Naive thymus-derived CD4-positive, alpha-beta T cell (primary cell): ENCODE data around the gene ARHGAP4. TPM values are rescaled to one million over a fixed set of nuclear protein-coding genes. Genes with fewer than 3 reads are reported as not detected.

Experiments used
- ATAC-seq: fragments of 150-1000 bp; cut with Tn5 transposase; 2 replicates; pipeline ENCODE4 v1.10.0; 2021; ENCODE audit warnings: mild to moderate bottlenecking, moderate library complexity
- CTCF ChIA-PET: fragments of 350-600 bp; sonication (Branson Sonifier 250); formaldehyde crosslinking; loops from one replicate; lab custom pipeline; 2021; ENCODE audit warnings: antibody characterized with exemption; lab: Charles Lee
- POLR2A ChIA-PET: fragments of 350-600 bp; sonication (Branson Sonifier 250); formaldehyde crosslinking; loops from one replicate; lab custom pipeline; 2021; ENCODE audit warnings: antibody characterized with exemption, inconsistent platforms; lab: Charles Lee
- DNase-seq, 9 donors: peaks; one replicate each; pipeline versions ENCODE4 v3.0.0 to v3.0.0-alpha.2; 2020 to 2022; ENCODE audit warnings: mixed read lengths in 1 of 9
- H3K27ac ChIP-seq: one replicate; pipeline ENCODE4 v1.7.0; 2013; ENCODE audit warnings: mild to moderate bottlenecking, low read depth, low read length, moderate library complexity
- H3K27me3 ChIP-seq, 2 donors: one replicate each; pipeline ENCODE4 v1.7.0; 2013; ENCODE audit warnings: low read length in 2 of 2, mild to moderate bottlenecking in 2 of 2, moderate library complexity in 2 of 2; ENCODE audit not compliant: control insufficient read depth in 2 of 2, insufficient read depth in 2 of 2
- H3K36me3 ChIP-seq, 3 experiments: 1 replicate in 2 of 3; 2 replicates in 1 of 3; pipeline ENCODE4 v1.7.0; 2013; ENCODE audit warnings: low read length in 3 of 3, mild to moderate bottlenecking in 3 of 3, moderate library complexity in 1 of 3; ENCODE audit not compliant: insufficient read depth in 3 of 3, control insufficient read depth in 2 of 3
- H3K4me1 ChIP-seq, 2 donors: one replicate each; pipeline ENCODE4 v1.7.0; 2013; ENCODE audit warnings: low read length in 2 of 2, mild to moderate bottlenecking in 2 of 2, moderate library complexity in 1 of 2; ENCODE audit not compliant: control insufficient read depth in 2 of 2, insufficient read depth in 2 of 2
- H3K4me3 ChIP-seq: 2 replicates; pipeline ENCODE4 v1.7.0; 2013; ENCODE audit warnings: mild to moderate bottlenecking, low read length
- H3K9me3 ChIP-seq, 3 experiments: 1 replicate in 2 of 3; 2 replicates in 1 of 3; pipeline ENCODE4 v1.7.0; 2013; ENCODE audit warnings: low read length in 3 of 3; ENCODE audit not compliant: control insufficient read depth in 2 of 3
- H3K27ac Mint-ChIP-seq, 9 donors: one replicate each; pipeline ENCODE4 v1.8.0; 2020 to 2022; ENCODE audit warnings: mixed read lengths in 9 of 9, mild to moderate bottlenecking in 8 of 9, moderate library complexity in 5 of 9, inconsistent platforms in 2 of 9
- H3K27me3 Mint-ChIP-seq, 5 donors: one replicate each; pipeline ENCODE4 v1.8.0; 2021 to 2022; ENCODE audit warnings: mixed read lengths in 5 of 5, mild to moderate bottlenecking in 1 of 5
- H3K36me3 Mint-ChIP-seq, 5 donors: one replicate each; pipeline ENCODE4 v1.8.0; 2020 to 2022; ENCODE audit warnings: mixed read lengths in 5 of 5, mild to moderate bottlenecking in 3 of 5, inconsistent platforms in 1 of 5
- H3K4me1 Mint-ChIP-seq, 7 donors: one replicate each; pipeline ENCODE4 v1.8.0; 2020 to 2022; ENCODE audit warnings: mixed read lengths in 7 of 7, mild to moderate bottlenecking in 3 of 7, inconsistent platforms in 1 of 7
- H3K4me3 Mint-ChIP-seq, 10 donors: one replicate each; pipeline ENCODE4 v1.8.0; 2020 to 2022; ENCODE audit warnings: mild to moderate bottlenecking in 10 of 10, mixed read lengths in 10 of 10, moderate library complexity in 6 of 10, inconsistent platforms in 2 of 10
- H3K9me3 Mint-ChIP-seq, 11 donors: one replicate each; pipeline ENCODE4 v1.8.0; 2020 to 2022; ENCODE audit warnings: mixed read lengths in 11 of 11, mild to moderate bottlenecking in 4 of 11, inconsistent platforms in 1 of 11, moderate library complexity in 1 of 11
- intact Hi-C, 2 donors: fragments of 100-400 bp; cut with micrococcal nuclease; formaldehyde crosslinking; loops; one replicate each; pipeline ENCODE4 v1.15.1; 2023
- polyA plus RNA-seq, 2 donors: library from polyadenylated mRNA; unstranded; fragments of 300-500 nt; fragmentation: Illumina TruSeq; gene quantifications; one replicate each; pipeline ENCODE4 v1.2.3, GENCODE V29; 2021
- total RNA-seq, 6 experiments: library from RNA in 5 of 6; stranded (reverse) in 5 of 6; gene quantifications; 1 replicate in 5 of 6; 2 replicates in 1 of 6; pipeline ENCODE4 v1.2.3 and lab custom pipeline; 2021 to 2026

ARHGAP4 gene
- total and polyA plus RNA-seq, 7 experiments from 2014 or later, result 82.5 to 439 (median 341) TPM

- peaks cover 0 to 13% (median 0%) of the 10 kb centered on the region in 3 experiments for H3K36me3 ChIP-seq
- peaks cover 22% of the 10 kb centered on the region in 2 donors for H3K4me1 ChIP-seq
- CTCF ChIA-PET, result no interaction called here
- H3K27me3 Mint-ChIP-seq, result no peaks in the 10 kb centered on the region
- no peaks in the 10 kb centered on the region for H3K27me3 ChIP-seq
- intact Hi-C loops, result loop anchor here (1.0 to 5.0 kb wide), 8 partner anchors 9 to 1015 kb away; partner anchors contain the start of genes DKC1 (in 1 of the 2), MECP2 (in 1 of the 2) and RPL10 (in 1 of the 2)
- ATAC-seq (peak; percentile 72), DNase-seq (peak; percentile 76 to 95 (median 87))
- H3K4me3 Mint-ChIP-seq, result peak within 1 kb of the TSS; percentile 91 to 100 (median 100)
- peak within 1 kb of the TSS; percentile 97 for H3K4me3 ChIP-seq
- peak within 1 kb of the TSS; percentile 93 to 100 (median 100) for H3K27ac Mint-ChIP-seq
- H3K4me1 Mint-ChIP-seq, result peaks cover 17 to 44% (median 27%) of the 10 kb centered on the region in 7 donors
- POLR2A ChIA-PET, result interaction anchor here (0.9 to 8.5 kb wide), 7 partner anchors 9 to 178 kb away, joined by 4 to 127 read pairs (median 12); partner anchors contain the start of genes ARHGAP4, IDH3G and SSR4
- H3K9me3 ChIP-seq, result no peaks in the 10 kb centered on the region
- H3K9me3 Mint-ChIP-seq, result peaks cover 0 to 1% (median 0%) of the 10 kb centered on the region in 11 donors
- peak within 1 kb of the TSS; percentile 99 for H3K27ac ChIP-seq
- peaks cover 0 to 11% (median 0%) of the 10 kb centered on the region in 5 donors for H3K36me3 Mint-ChIP-seq
These were observed 46.5 kb upstream of the ARHGAP4 start, which contains the start of gene TMEM187 for GRCh38 chrX:153972368-153973126. TSS of gene TMEM187 (plus strand) at chrX:153972754. CDS start at chrX:153982063, 9,309 bp downstream.

- POLR2A ChIA-PET, result interaction anchor here (0.5 to 8.5 kb wide), 21 partner anchors 10 to 576 kb away, joined by 3 to 127 read pairs (median 5); partner anchors contain the start of genes ARHGAP4, CCNQ, IDH3G and IKBKG
- Histone ChIP-seq H3K9me3 (no peaks in the 10 kb centered on the region), H3K27ac (peak within 1 kb of the TSS; percentile 99), H3K27me3 (no peaks in the 10 kb centered on the region), H3K4me1 (peaks cover 28 to 29% of the 10 kb centered on the region in 2 donors), H3K4me3 (peak within 1 kb of the TSS; percentile 97), H3K36me3 (peaks cover 0 to 13% (median 0%) of the 10 kb centered on the region in 3 experiments)
- Mint-ChIP-seq H3K4me1 (peaks cover 21 to 52% (median 34%) of the 10 kb centered on the region in 7 donors), H3K36me3 (peaks cover 0 to 15% (median 0%) of the 10 kb centered on the region in 5 donors), H3K9me3 (peaks cover 0 to 1% (median 0%) of the 10 kb centered on the region in 11 donors), H3K4me3 (peak within 1 kb of the TSS; percentile 91 to 100 (median 100)), H3K27ac (peak within 1 kb of the TSS; percentile 93 to 100 (median 100)), H3K27me3 (no peaks in the 10 kb centered on the region)
- CTCF ChIA-PET, result interaction anchor here (0.7 to 2.1 kb wide), 2 partner anchors 10 to 11 kb away, joined by 3 to 10 read pairs; no protein-coding TSS in a partner anchor
- ATAC-seq (peak; percentile 65), DNase-seq (peak; percentile 82 to 98 (median 93))
- intact Hi-C loops, result loop anchor here (1.0 to 5.0 kb wide), 19 partner anchors 10 to 1014 kb away; partner anchors contain the start of genes ABCD1 (in 2 of the 2), BCAP31 (in 2 of the 2), MECP2 (in 2 of the 2) and DKC1 (in 1 of the 2)
These were observed 45.6 kb upstream of the ARHGAP4 start, which contains the start of gene HCFC1 for GRCh38 chrX:153971450-153972367. TSS of gene HCFC1 (minus strand) at chrX:153971818. CDS start at chrX:153970840, 978 bp downstream.

- ATAC-seq (peak; percentile 59), DNase-seq (peak; percentile 67 to 93 (median 88))
- Mint-ChIP-seq H3K27me3 (no peaks in the 10 kb centered on the region), H3K4me3 (peak overlapping the region; percentile 91 to 100 (median 100)), H3K36me3 (peaks cover 0 to 15% (median 0%) of the 10 kb centered on the region in 5 donors), H3K4me1 (peaks cover 21 to 58% (median 40%) of the 10 kb centered on the region in 7 donors), H3K27ac (peak overlapping the region; percentile 93 to 100 (median 100)), H3K9me3 (peaks cover 0 to 1% (median 0%) of the 10 kb centered on the region in 11 donors)
- peak overlapping the region; percentile 99 for H3K27ac ChIP-seq
- CTCF ChIA-PET, result interaction anchor here (0.7 to 2.1 kb wide), 2 partner anchors 10 to 12 kb away, joined by 3 to 10 read pairs; no protein-coding TSS in a partner anchor
- H3K27me3 ChIP-seq, result no peaks in the 10 kb centered on the region
- no peaks in the 10 kb centered on the region for H3K9me3 ChIP-seq
- H3K4me3 ChIP-seq, result peak overlapping the region; percentile 97
- intact Hi-C loops, result loop anchor here (1.0 to 5.0 kb wide), 16 partner anchors 41 to 1014 kb away; partner anchors contain the start of genes ABCD1 (in 2 of the 2), BCAP31 (in 2 of the 2), MECP2 (in 2 of the 2) and DKC1 (in 1 of the 2)
- H3K36me3 ChIP-seq, result peaks cover 0 to 13% (median 0%) of the 10 kb centered on the region in 3 experiments
- H3K4me1 ChIP-seq, result peaks cover 34% of the 10 kb centered on the region in 2 donors
- POLR2A ChIA-PET, result interaction anchor here (0.6 to 8.5 kb wide), 21 partner anchors 11 to 577 kb away, joined by 3 to 127 read pairs (median 5); partner anchors contain the start of genes ARHGAP4, CCNQ, FAM3A and IDH3G
These were observed 45.0 kb upstream of the ARHGAP4 start for GRCh38 chrX:153971124-153971449.

GRCh38 chrX:153970357-153971123, 44.5 kb upstream of the ARHGAP4 start:
- no peaks in the 10 kb centered on the region for H3K9me3 ChIP-seq
- peaks cover 0 to 13% (median 0%) of the 10 kb centered on the region in 3 experiments for H3K36me3 ChIP-seq
- peaks cover 0 to 1% (median 0%) of the 10 kb centered on the region in 11 donors for H3K9me3 Mint-ChIP-seq
- CTCF ChIA-PET, result interaction anchor here (0.7 to 4.7 kb wide), 4 partner anchors 11 to 45 kb away, joined by 3 to 27 read pairs (median 16); partner anchors contain the start of gene ARHGAP4
- H3K27me3 Mint-ChIP-seq, result no peaks in the 10 kb centered on the region
- H3K27me3 ChIP-seq, result no peaks in the 10 kb centered on the region
- POLR2A ChIA-PET, result interaction anchor here (0.6 to 8.5 kb wide), 21 partner anchors 11 to 577 kb away, joined by 3 to 127 read pairs (median 5); partner anchors contain the start of genes ARHGAP4, CCNQ, FAM3A and IDH3G
- H3K4me3 Mint-ChIP-seq, result peak overlapping the region; percentile 91 to 100 (median 100)
- DNase-seq, result peak in 1 of 9 donors; percentile 40
- peaks cover 40% of the 10 kb centered on the region in 2 donors for H3K4me1 ChIP-seq
- peaks cover 21 to 56% (median 40%) of the 10 kb centered on the region in 7 donors for H3K4me1 Mint-ChIP-seq
- peak overlapping the region; percentile 93 to 100 (median 100) for H3K27ac Mint-ChIP-seq
- intact Hi-C loops, result loop anchor here (1.0 to 5.0 kb wide), 16 partner anchors 42 to 1013 kb away; partner anchors contain the start of genes ABCD1 (in 2 of the 2), BCAP31 (in 2 of the 2), MECP2 (in 2 of the 2) and DKC1 (in 1 of the 2)
- H3K27ac ChIP-seq, result peak overlapping the region; percentile 99
- peaks cover 0 to 15% (median 0%) of the 10 kb centered on the region in 5 donors for H3K36me3 Mint-ChIP-seq
- peak overlapping the region; percentile 97 for H3K4me3 ChIP-seq
- ATAC-seq, result peak; percentile 11
